ENCODE results near the gene LIFR. TPM values are rescaled to one million over a fixed set of nuclear protein-coding genes. Genes with fewer than 3 reads are reported as not detected.
A peak's percentile ranks its signal among the peaks of the same experiment; 100 is the strongest.

LIFR gene
- total RNA-seq, 4 donors from 2014 or later, result 18.7 to 71.4 (median 31.3) TPM

- WGBS, result 71% methylated on average over 2 of the region's 2 CpGs
- no peak overlapping the region for H3K4me3 ChIP-seq
- H3K27me3 ChIP-seq, result no peaks in the 10 kb centered on the region
- no peaks in the 10 kb centered on the region for H3K36me3 ChIP-seq
- TF ChIP-seq CTCF (IDR thresholded peaks at IDR 0.05) (no peak), POLR2AphosphoS5 (IDR thresholded peaks at IDR 0.05) (no peak), POLR2A (IDR thresholded peaks at IDR 0.05) (no peak), EP300 (IDR thresholded peaks at IDR 0.05) (no peak)
- H3K27ac ChIP-seq, result no peak overlapping the region
- H3K9me3 ChIP-seq, result no peaks in the 10 kb centered on the region
- no peak for DNase-seq (ENCODE audit: low spot score in 2 of 2)
- H3K4me1 ChIP-seq, result peaks cover 51% of the 10 kb centered on the region
Observed at GRCh38 chr5:38465061-38465460, 91.4 kb downstream of the LIFR start.

GRCh38 chr5:38463634-38464521 lies 92.6 kb downstream of the LIFR start:
- peaks cover 42% of the 10 kb centered on the region for H3K4me1 ChIP-seq
- no peak overlapping the region for H3K27ac ChIP-seq
- WGBS, result 52% methylated on average over 10 of the region's 10 CpGs

GRCh38 chr5:38462976-38463633 lies 93.3 kb downstream of the LIFR start:
- Histone ChIP-seq H3K27me3 (no peaks in the 10 kb centered on the region), H3K27ac (no peak overlapping the region), H3K4me1 (peaks cover 34% of the 10 kb centered on the region), H3K9me3 (no peaks in the 10 kb centered on the region), H3K4me3 (no peak overlapping the region), H3K36me3 (no peaks in the 10 kb centered on the region)
- DNase-seq (ENCODE audit: low spot score in 2 of 2), result no peak
- TF ChIP-seq POLR2AphosphoS5 (IDR thresholded peaks at IDR 0.05), result no peak
- no peak for TF ChIP-seq CTCF (IDR thresholded peaks at IDR 0.05)
- no peak for TF ChIP-seq EP300 (IDR thresholded peaks at IDR 0.05)
- WGBS, result 49% methylated on average over 7 of the region's 7 CpGs

More at GRCh38 chr5:38463634-38464521, 92.6 kb downstream of the LIFR start:
- no peak overlapping the region for H3K4me3 ChIP-seq
- no peaks in the 10 kb centered on the region for H3K36me3 ChIP-seq
- H3K27me3 ChIP-seq, result no peaks in the 10 kb centered on the region
- H3K9me3 ChIP-seq, result no peaks in the 10 kb centered on the region
- TF ChIP-seq CTCF (IDR thresholded peaks at IDR 0.05), result no peak
- TF ChIP-seq POLR2AphosphoS5 (IDR thresholded peaks at IDR 0.05), result peak in 1 of 3 donors; percentile 70
- no peak for DNase-seq (ENCODE audit: low spot score in 2 of 2)

- no peak for TF ChIP-seq EP300 (IDR thresholded peaks at IDR 0.05)
- Histone ChIP-seq H3K36me3 (no peaks in the 10 kb centered on the region), H3K4me1 (peaks cover 4% of the 10 kb centered on the region), H3K27me3 (no peaks in the 10 kb centered on the region), H3K4me3 (no peak overlapping the region), H3K27ac (no peak overlapping the region), H3K9me3 (no peaks in the 10 kb centered on the region)
- no peak for DNase-seq (ENCODE audit: low spot score in 2 of 2)
- 96% methylated on average over 8 of the region's 8 CpGs for WGBS
Observed at GRCh38 chr5:38458174-38458573, 98.3 kb downstream of the LIFR start.

- Histone ChIP-seq H3K27ac (no peak overlapping the region), H3K4me3 (no peak overlapping the region), H3K9me3 (no peaks in the 10 kb centered on the region), H3K4me1 (peaks cover 6% of the 10 kb centered on the region), H3K36me3 (no peaks in the 10 kb centered on the region), H3K27me3 (no peaks in the 10 kb centered on the region)
- DNase-seq (ENCODE audit: low spot score in 2 of 2), result no peak
- TF ChIP-seq POLR2A (IDR thresholded peaks at IDR 0.05) (no peak), CTCF (IDR thresholded peaks at IDR 0.05) (no peak)
- WGBS, result 70% methylated on average over 4 of the region's 4 CpGs
Observed at GRCh38 chr5:38456657-38457399, 99.6 kb downstream of the LIFR start.

All from suprapubic skin (tissue), 4 donors.